GM12874 (cell line): ENCODE results near the gene DCPS.

Experiments used
- CTCF ChIP-seq: IDR thresholded peaks from 2 replicates; pipeline ENCODE4 v1.5.1; 2011; ENCODE audit warnings: low read depth, mild to moderate bottlenecking, control low read depth, low read length, moderate library complexity; ENCODE audit not compliant: insufficient read depth

The DCPS gene

GRCh38 chr11:126371595-126371994 lies 67.7 kb downstream of the DCPS start:
- TF ChIP-seq CTCF: no peak

GRCh38 chr11:126375726-126376125 lies 71.9 kb downstream of the DCPS start:
- no peak for TF ChIP-seq CTCF

GRCh38 chr11:126378763-126379162 lies 74.9 kb downstream of the DCPS start:
- no peak for TF ChIP-seq CTCF

- TF ChIP-seq CTCF: no peak
Observed at GRCh38 chr11:126380909-126381308, 77.0 kb downstream of the DCPS start.

- no peak for TF ChIP-seq CTCF
Observed at GRCh38 chr11:126383339-126384335, 79.8 kb downstream of the DCPS start.

GRCh38 chr11:126384449-126385070 lies 80.7 kb downstream of the DCPS start:
- TF ChIP-seq CTCF: no peak

GRCh38 chr11:126385991-126386728 lies 82.3 kb downstream of the DCPS start:
- no peak for TF ChIP-seq CTCF
